K562 (cell line): ENCODE data around the gene EFNA2. TPM values are rescaled to one million over a fixed set of nuclear protein-coding genes. Genes with fewer than 3 reads are reported as not detected.

Source experiments
- ATF7 ChIP-seq: fragments of 450-650 bp; IDR thresholded peaks from 2 replicates; pipeline ENCODE4 v1.7.1; 2014; ENCODE audit warnings: mild to moderate bottlenecking, moderate library complexity
- ETS2 ChIP-seq: IDR thresholded peaks from 2 replicates; pipeline ENCODE4 v1.6.1; 2016; ENCODE audit warnings: borderline replicate concordance, missing genetic modification characterization, mild to moderate bottlenecking, moderate library complexity, missing compliant biosample characterization; ENCODE audit not compliant: poor library complexity, severe bottlenecking
- L3MBTL2 ChIP-seq: fragments of 450-650 bp; IDR thresholded peaks from 2 replicates; pipeline ENCODE4 v1.6.1; 2016; ENCODE audit warnings: mild to moderate bottlenecking, moderate library complexity
- MYC ChIP-seq, 2 experiments: fragments of 250-450 bp in 1 of 2; sonication (Bioruptor Pico) in 1 of 2; IDR thresholded peaks; 2 replicates each; pipeline versions ENCODE4 v1.5.1 to v1.6.1; 2012 to 2021; ENCODE audit warnings: low read depth in 2 of 2, borderline replicate concordance in 1 of 2, improper control_type of control experiment in 1 of 2, low read length in 1 of 2, mild to moderate bottlenecking in 1 of 2, moderate library complexity in 1 of 2
- NONO ChIP-seq, 2 experiments: fragments of 200-400 bp in 1 of 2; fragments of 450-650 bp in 1 of 2; formaldehyde crosslinking in 1 of 2; IDR thresholded peaks; 2 replicates each; pipeline ENCODE4 v1.6.1; 2017; ENCODE audit warnings: low read depth in 2 of 2, mild to moderate bottlenecking in 2 of 2, moderate library complexity in 2 of 2, low read length in 1 of 2
- NR1H2 ChIP-seq: sonication (generic); formaldehyde crosslinking; IDR thresholded peaks from 2 replicates; pipeline ENCODE4 v1.4.0; 2020; ENCODE audit warnings: mild to moderate bottlenecking, missing genetic modification reagents
- PML ChIP-seq: IDR thresholded peaks from 2 replicates; pipeline ENCODE4 v1.6.1; 2012; ENCODE audit warnings: low read length, inconsistent platforms
- POLR2G ChIP-seq: fragments of 200-400 bp; formaldehyde crosslinking; IDR thresholded peaks from 2 replicates; pipeline ENCODE4 v1.6.1; 2017; ENCODE audit warnings: low read depth, mild to moderate bottlenecking, antibody characterized with exemption, low read length, moderate library complexity
- RAD21 ChIP-seq, 2 experiments: fragments of 250-450 bp in 1 of 2; fragments of 450-650 bp in 1 of 2; sonication (Bioruptor Pico) in 1 of 2; formaldehyde crosslinking in 1 of 2; IDR thresholded peaks in 1 of 2; conservative IDR thresholded peaks in 1 of 2; 2 replicates each; pipeline versions ENCODE4 v1.4.0 to v1.8.0; 2020 to 2022; ENCODE audit warnings: mild to moderate bottlenecking in 2 of 2, moderate library complexity in 1 of 2
- SRSF3 ChIP-seq: fragments of 200-400 bp; formaldehyde crosslinking; IDR thresholded peaks from 2 replicates; pipeline ENCODE4 v1.6.1; 2016; ENCODE audit warnings: mild to moderate bottlenecking, low read length, moderate library complexity; ENCODE audit not compliant: insufficient read depth
- TCFL5 ChIP-seq: fragments of 250-450 bp; sonication (Bioruptor Pico); conservative IDR thresholded peaks from 2 replicates; pipeline ENCODE4 v1.6.1; 2021; ENCODE audit warnings: mild to moderate bottlenecking, moderate library complexity, matching md5 sums
- THRAP3 ChIP-seq: fragments of 450-650 bp; IDR thresholded peaks from 2 replicates; pipeline ENCODE4 v1.6.1; 2016; ENCODE audit warnings: mild to moderate bottlenecking, inconsistent platforms, borderline replicate concordance
- USF1 ChIP-seq: sonication (generic); formaldehyde crosslinking; IDR thresholded peaks from 2 replicates; pipeline ENCODE4 v1.9.0; 2022; ENCODE audit warnings: mild to moderate bottlenecking, missing genetic modification reagents
- VEZF1 ChIP-seq: fragments of 200-800 bp; sonication (Bioruptor generic); IDR thresholded peaks from 2 replicates; pipeline ENCODE4 v1.6.1; 2017; ENCODE audit warnings: missing genetic modification characterization, missing compliant biosample characterization
- ZFX ChIP-seq: sonication (generic); formaldehyde crosslinking; IDR thresholded peaks from 2 replicates; pipeline ENCODE4 v1.8.0; 2022; ENCODE audit warnings: mild to moderate bottlenecking, missing genetic modification reagents, moderate library complexity
- ZNF740 ChIP-seq, 3 experiments: fragments of 200-800 bp in 1 of 3; sonication (Bioruptor generic) in 1 of 3; sonication (generic) in 1 of 3; formaldehyde crosslinking in 1 of 3; IDR thresholded peaks; 2 replicates each; pipeline versions ENCODE4 v1.6.1 to v1.8.0; 2016 to 2022; ENCODE audit warnings: mild to moderate bottlenecking in 2 of 3, missing compliant biosample characterization in 2 of 3, missing genetic modification characterization in 2 of 3, missing genetic modification reagents in 1 of 3
- polyA plus RNA-seq, 8 experiments: library from polyadenylated mRNA; depleted of rRNA in 4 of 8; stranded (reverse) in 5 of 8; unstranded in 3 of 8; fragments of >200 nt; fragmentation: Nextera tagmentation in 2 of 8; fragmentation: Illumina TruSeq in 1 of 8; extraction: Ambion mirVana in 2 of 8; extraction: Trizol in 1 of 8; gene quantifications; 2 replicates each; pipeline versions ENCODE4 v1.2.1 to v1.2.3, GENCODE V29; 2011 to 2014; ENCODE audit warnings: inconsistent platforms in 1 of 8, missing spikeins in 1 of 8
- total RNA-seq, 7 experiments: library from RNA; depleted of rRNA in 6 of 7; stranded (reverse); fragments of >200 nt in 6 of 7; fragmentation: Illumina TruSeq in 2 of 7; extraction: Trizol in 2 of 7; gene quantifications; 2 replicates each; pipeline versions ENCODE4 v1.2.1 to v1.2.3, GENCODE V29; 2011 to 2021; ENCODE audit warnings: low replicate concordance in 1 of 7

Gene EFNA2
- total and polyA plus RNA-seq, 9 of the 15 experiments (the other 6 are each of a cell fraction or from before 2014, with no cell fraction given) = 0.11 to 0.44 (median 0.15) TPM; not detected in 6

GRCh38 chr19:1315470-1316166 lies 29.9 kb downstream of the EFNA2 start (continued):
- TF ChIP-seq RAD21 (CRISPR knock-in tag; conservative IDR thresholded peaks at IDR 0.05 in 1 of 2, IDR thresholded peaks at IDR 0.05 in 1 of 2) (peak; percentile 73), SRSF3 (no peak), ETS2 (tag) (no peak), MYC (IDR thresholded peaks at IDR 0.05; ENCODE audit: low read depth, low read length) (peak; percentile 58; the same call in 1 of the 2 replicates), MYC (CRISPR knock-in tag; IDR thresholded peaks at IDR 0.05; ENCODE audit: borderline replicate concordance, low read depth) (no peak), POLR2G (peak; percentile 56), USF1 (no peak), NR1H2 (no peak), TCFL5 (CRISPR knock-in tag) (no peak), THRAP3 (no peak), ATF7 (peak; percentile 33; the same call in 1 of the 2 replicates), PML (no peak), ZFX (CRISPR knock-in tag) (peak; percentile 72), ZNF740 (CRISPR knock-in tag; IDR thresholded peaks at IDR 0.05) (peak; percentile 68; the same call in 1 of the 2 replicates), ZNF740 (tag; IDR thresholded peaks at IDR 0.05) (no peak), NONO (IDR thresholded peaks at IDR 0.05; ENCODE audit: low read depth in 2 of 2, low read length in 1 of 2) (peak in 1 of 2 experiments; percentile 80; a peak in 1 of 4 replicates), L3MBTL2 (peak; percentile 75), VEZF1 (CRISPR knock-in tag) (peak; percentile 100)
